Endothelial cell (in vitro differentiated cells): ENCODE measurements around the gene MAP1B. TPM values are rescaled to one million over a fixed set of nuclear protein-coding genes. Genes with fewer than 3 reads are reported as not detected.

ENCODE experiments used
- DNase-seq: peaks from one replicate; pipeline ENCODE4 v3.0.0; 2021; ENCODE audit warnings: low spot score
- H3K27ac Mint-ChIP-seq: one replicate; pipeline ENCODE4 v1.8.0; 2021; ENCODE audit warnings: mixed read lengths, inconsistent platforms; ENCODE audit not compliant: unreplicated experiment
- H3K27me3 Mint-ChIP-seq: one replicate; pipeline ENCODE4 v1.8.0; 2021; ENCODE audit warnings: mild to moderate bottlenecking, moderate library complexity, mixed read lengths, inconsistent platforms; ENCODE audit not compliant: unreplicated experiment
- H3K36me3 Mint-ChIP-seq: one replicate; pipeline ENCODE4 v1.8.0; 2021; ENCODE audit warnings: mild to moderate bottlenecking, low read depth, mixed read lengths, inconsistent platforms; ENCODE audit not compliant: unreplicated experiment
- H3K4me1 Mint-ChIP-seq: one replicate; pipeline ENCODE4 v1.8.0; 2021; ENCODE audit warnings: mild to moderate bottlenecking, mixed read lengths, inconsistent platforms; ENCODE audit not compliant: unreplicated experiment
- H3K4me3 Mint-ChIP-seq: one replicate; pipeline ENCODE4 v1.8.0; 2021; ENCODE audit warnings: mild to moderate bottlenecking, mixed read lengths, inconsistent platforms; ENCODE audit not compliant: unreplicated experiment
- H3K9me3 Mint-ChIP-seq: one replicate; pipeline ENCODE4 v1.8.0; 2021; ENCODE audit warnings: mixed read lengths, inconsistent platforms; ENCODE audit not compliant: unreplicated experiment
- CTCF ChIP-seq: fragments of 200-600 bp; sonication (generic); IDR thresholded peaks from one replicate; pipeline ENCODE4 v1.5.0; 2021; ENCODE audit warnings: antibody characterized with exemption; ENCODE audit not compliant: unreplicated experiment
- total RNA-seq: library from RNA; stranded (reverse); fragmentation: NEBNext Ultra II Directional; extraction: Animal tissue kit (Norgen Biotek cat#: 25700); gene quantifications from one replicate; pipeline ENCODE4 v1.2.1, GENCODE V29; 2021; ENCODE audit not compliant: unreplicated experiment

Gene MAP1B
- total RNA-seq, 1 donor from 2014 or later: 251 TPM

DNA sequence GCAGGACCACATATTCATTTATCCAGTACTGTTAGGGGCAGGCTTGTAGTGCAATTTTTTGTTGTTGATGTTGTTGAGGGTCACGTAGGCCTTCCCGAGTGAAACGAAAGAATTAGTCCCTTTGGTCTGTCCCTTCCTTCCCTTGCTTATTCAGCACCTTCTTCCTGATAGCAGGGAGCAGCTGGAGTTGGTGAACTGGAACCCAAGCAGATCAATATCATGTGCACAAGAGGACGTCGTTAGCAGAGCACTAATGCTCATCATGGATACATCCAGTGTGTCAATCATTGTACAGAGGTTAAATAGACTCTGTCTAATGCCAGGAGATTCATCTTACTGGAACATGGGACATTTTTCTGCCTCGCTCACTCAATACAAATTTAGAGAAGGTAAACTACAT lies 33.0 kb upstream of the MAP1B start:
- H3K27me3 Mint-ChIP-seq: peaks cover 2% of the 10 kb centered on the region
- DNase-seq: no peak
- no peak for TF ChIP-seq CTCF
- H3K4me1 Mint-ChIP-seq: no peaks in the 10 kb centered on the region
- no peaks in the 10 kb centered on the region for H3K9me3 Mint-ChIP-seq
- no peaks in the 10 kb centered on the region for H3K36me3 Mint-ChIP-seq
- H3K4me3 Mint-ChIP-seq: no peak overlapping the region
- H3K27ac Mint-ChIP-seq: no peak overlapping the region

GRCh38 chr5:72075461-72075860 lies 31.8 kb upstream of the MAP1B start:
- Mint-ChIP-seq H3K27me3 (peaks cover 1% of the 10 kb centered on the region), H3K9me3 (no peaks in the 10 kb centered on the region), H3K4me1 (no peaks in the 10 kb centered on the region), H3K4me3 (no peak overlapping the region), H3K36me3 (no peaks in the 10 kb centered on the region), H3K27ac (no peak overlapping the region)
- TF ChIP-seq CTCF: no peak
- no peak for DNase-seq

DNA sequence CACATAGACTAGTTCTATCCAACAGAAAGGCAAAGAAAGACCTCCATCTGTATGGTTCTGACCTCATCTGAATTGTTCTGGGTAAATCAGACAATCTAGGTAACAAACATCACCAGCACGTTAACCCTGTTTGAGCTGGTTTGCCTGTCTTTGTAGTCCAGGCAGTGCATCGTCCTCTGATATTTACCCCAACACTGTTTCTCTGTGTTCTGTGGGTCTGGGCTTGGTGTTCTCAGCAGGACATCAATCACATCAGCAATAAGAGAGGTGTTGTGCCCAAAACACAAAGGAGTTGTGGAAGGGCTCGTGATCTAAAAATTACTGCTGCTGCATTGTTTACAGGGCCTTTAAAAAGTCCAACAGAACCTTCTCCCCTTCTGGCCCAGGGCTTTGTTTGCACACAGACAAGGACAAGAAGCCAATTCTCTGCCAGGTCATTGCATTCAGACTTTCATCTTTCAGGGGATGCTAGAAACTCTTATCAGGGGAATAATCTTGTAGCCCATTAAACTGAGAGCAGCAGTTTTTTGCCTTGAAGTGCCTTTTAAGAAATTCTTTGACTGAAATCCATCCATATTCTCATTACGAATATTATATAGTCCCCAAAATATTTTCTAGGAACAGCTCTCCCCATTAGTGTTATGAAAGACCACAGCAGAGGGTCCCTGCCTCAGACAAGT lies 30.5 kb upstream of the MAP1B start:
- Mint-ChIP-seq H3K27ac (no peak overlapping the region), H3K4me1 (no peaks in the 10 kb centered on the region), H3K36me3 (no peaks in the 10 kb centered on the region), H3K27me3 (no peaks in the 10 kb centered on the region), H3K4me3 (no peak overlapping the region), H3K9me3 (no peaks in the 10 kb centered on the region)
- TF ChIP-seq CTCF: no peak
- no peak for DNase-seq

- Mint-ChIP-seq H3K9me3 (no peaks in the 10 kb centered on the region), H3K27ac (no peak overlapping the region), H3K27me3 (no peaks in the 10 kb centered on the region), H3K4me1 (no peaks in the 10 kb centered on the region), H3K4me3 (no peak overlapping the region), H3K36me3 (no peaks in the 10 kb centered on the region)
- no peak for TF ChIP-seq CTCF
- no peak for DNase-seq
Observed at GRCh38 chr5:72077390-72077789, 29.9 kb upstream of the MAP1B start.

DNA sequence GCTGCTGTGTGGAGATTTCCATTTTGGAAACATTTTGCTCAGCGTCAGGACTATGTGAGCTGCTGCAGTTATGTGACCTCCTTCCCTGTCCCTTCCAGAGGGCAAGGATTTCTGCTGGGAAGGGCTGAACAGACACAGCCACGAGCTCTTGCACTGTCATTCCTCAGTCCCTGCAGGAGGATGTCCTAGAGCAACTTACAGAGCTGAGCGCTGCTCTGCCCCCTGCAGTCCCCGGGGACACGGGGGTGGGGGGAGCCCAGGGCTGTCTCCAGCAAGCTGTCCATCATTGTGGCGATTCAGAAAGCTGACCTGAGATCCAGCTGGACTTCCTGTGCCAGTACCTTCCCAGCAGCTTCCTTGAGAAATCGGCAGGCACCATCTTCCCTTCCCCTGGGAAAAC lies 28.0 kb upstream of the MAP1B start:
- peak; percentile 26 for DNase-seq
- TF ChIP-seq CTCF: no peak
- Mint-ChIP-seq H3K9me3 (no peaks in the 10 kb centered on the region), H3K4me3 (no peak overlapping the region), H3K27me3 (no peaks in the 10 kb centered on the region), H3K4me1 (peaks cover 3% of the 10 kb centered on the region), H3K27ac (no peak overlapping the region), H3K36me3 (no peaks in the 10 kb centered on the region)
